Adrenal gland (tissue), 19 donors: ENCODE measurements around the gene PSMB7. TPM values are rescaled to one million over a fixed set of nuclear protein-coding genes. Genes with fewer than 3 reads are reported as not detected.
A peak's percentile ranks its signal among the peaks of the same experiment; 100 is the strongest.

Source experiments
- DNase-seq, 7 donors: peaks; one replicate each; pipeline ENCODE4 v3.0.0-alpha.2; 2019 to 2020
- H3K27ac ChIP-seq, 5 donors: fragments of 200-600 bp; sonication (generic) in 4 of 5; 1 replicate in 3 of 5; 2 replicates in 2 of 5; pipeline versions ENCODE4 v1.5.1 to v1.8.0; 2016 to 2020; ENCODE audit warnings: mild to moderate bottlenecking in 1 of 5
- H3K27me3 ChIP-seq: fragments of 200-600 bp; 2 replicates; pipeline ENCODE4 v1.8.0; 2021
- H3K36me3 ChIP-seq, 2 donors: fragments of 200-600 bp; replicated peaks in 1 of 2; 1 replicate in 1 of 2; 2 replicates in 1 of 2; pipeline versions ENCODE4 v1.5.1 to v1.8.0; 2018 to 2022
- H3K4me1 ChIP-seq, 2 donors: fragments of 200-600 bp; replicated peaks in 1 of 2; 1 replicate in 1 of 2; 2 replicates in 1 of 2; pipeline versions ENCODE4 v1.5.1 to v1.8.0; 2018 to 2021
- H3K4me3 ChIP-seq, 4 donors: fragments of 200-600 bp; sonication (generic) in 3 of 4; one replicate each; pipeline ENCODE4 v1.5.1; 2016 to 2018
- H3K9me3 ChIP-seq, 3 donors: fragments of 200-600 bp; sonication (generic) in 1 of 3; replicated peaks in 1 of 3; 1 replicate in 2 of 3; 2 replicates in 1 of 3; pipeline versions ENCODE4 v1.5.1 to v1.8.0; 2016 to 2021
- CTCF ChIP-seq, 6 experiments: fragments of 450-650 bp in 4 of 6; fragments of 200-600 bp in 2 of 6; sonication (generic) in 1 of 6; IDR thresholded peaks; 1 replicate in 5 of 6; 2 replicates in 1 of 6; pipeline versions ENCODE4 v1.5.1 to v1.8.0; 2016 to 2021; ENCODE audit warnings: antibody characterized with exemption in 6 of 6, mild to moderate bottlenecking in 2 of 6, moderate library complexity in 1 of 6
- POLR2A ChIP-seq, 2 donors: fragments of 450-650 bp; IDR thresholded peaks; one replicate each; pipeline ENCODE4 v1.6.1; 2017; ENCODE audit warnings: antibody characterized with exemption in 2 of 2, mild to moderate bottlenecking in 2 of 2, moderate library complexity in 1 of 2
- WGBS, 4 donors: extraction: QIAGEN DNeasy Blood & Tissue Kit in 2 of 4; methylation state at CpG; one replicate each; pipeline versions ENCODE4 v1.1.5 to v1.1.7; 2013 to 2017; 5-methylcytosine and 5-hydroxymethylcytosine counted together
- intact Hi-C, 2 donors: fragments of 100-400 bp; cut with DNase I; formaldehyde crosslinking; loops; one replicate each; pipeline versions ENCODE4 v1.14.1 to v1.15.0; 2022 to 2023
- long read RNA-seq, 10 donors: library from polyadenylated mRNA in 3 of 10; unstranded in 2 of 10; stranded (forward) in 1 of 10; transcript quantifications; one replicate each; pipeline ENCODE4 v2.0.0 and lab custom pipeline, GENCODE V29; 2021 to 2026
- polyA plus RNA-seq, 3 donors: library from polyadenylated mRNA; stranded (reverse); fragments of 200-250 nt in 2 of 3; fragments of 350-450 nt in 1 of 3; fragmentation: Illumina TruSeq in 1 of 3; extraction: RNeasy Lipid Tissue Mini Kit (QIAGEN cat#74804) in 1 of 3; gene quantifications; one replicate each; pipeline ENCODE4 v1.2.3, GENCODE V29; 2013 to 2014
- total RNA-seq, 9 donors: library from RNA; depleted of rRNA in 4 of 9; stranded (reverse); fragments of >200 nt in 4 of 9; fragments of 120-200 nt in 1 of 9; fragmentation: NEBNext Ultra II Directional in 1 of 9; extraction: Animal tissue kit (Norgen Biotek cat#: 25700) in 1 of 9; gene quantifications; one replicate each; pipeline versions ENCODE4 v1.1.0 to v1.2.4, GENCODE V29; 2013 to 2023
- donor health status: healthy with polysubstance abuse.
- donor health status: Bipolar disorder and iron deficiency.
- donor health status: DM: yes; HTN: yes; CAD: no.
- donor health status: DM: no; HTN: no; CAD: no.
- donor health status: DM: no; HTN: no; CAD: no.
- donor health status: DM: yes; HTN: yes; CAD: no.

PSMB7 gene
- total RNA-seq (100 to 1,000 TPM; 107 to 427 (median 155) TPM), polyA plus RNA-seq (100 to 1,000 TPM; 132 to 376 (median 304) TPM)
- long read RNA-seq, donor 1, transcript PSMB7-201 (8 exons, 980 nt), result major isoform, 219 of 398 reads
- long read RNA-seq, donor 1, partial matches to known transcripts, result 148 of 398 reads
- long read RNA-seq, donor 1, other reads (novel, unspliced or antisense), result 30 of 398 reads
- long read RNA-seq, donor 2, transcript PSMB7-201 (8 exons, 980 nt), result major isoform, 143 of 261 reads
- long read RNA-seq, donor 2, partial matches to known transcripts, result 108 of 261 reads
- long read RNA-seq, donor 2, other reads (novel, unspliced or antisense), result 10 of 261 reads
- long read RNA-seq, donor 3, transcript PSMB7-201 (8 exons, 980 nt), result major isoform, 157 of 259 reads
- long read RNA-seq, donor 3, partial matches to known transcripts, result 87 of 259 reads
- long read RNA-seq, donor 3, other reads (novel, unspliced or antisense), result 15 of 259 reads
- long read RNA-seq, donor 4, transcript PSMB7-201 (8 exons, 980 nt), result major isoform, 178 of 183 reads
- long read RNA-seq, donor 4, partial matches to known transcripts, result 2 of 183 reads
- long read RNA-seq, donor 4, other reads (novel, unspliced or antisense), result 3 of 183 reads
- long read RNA-seq, donor 5, transcript PSMB7-201 (8 exons, 980 nt), result major isoform, 171 of 187 reads
- long read RNA-seq, donor 5, partial matches to known transcripts, result 8 of 187 reads
- long read RNA-seq, donor 5, other reads (novel, unspliced or antisense), result 8 of 187 reads
- long read RNA-seq, donor 6, transcript PSMB7-201 (8 exons, 980 nt), result major isoform, 85 of 97 reads
- long read RNA-seq, donor 6, partial matches to known transcripts, result 5 of 97 reads
- long read RNA-seq, donor 6, other reads (novel, unspliced or antisense), result 7 of 97 reads
- long read RNA-seq, donor 7, transcript PSMB7-201 (8 exons, 980 nt), result major isoform, 80 of 160 reads
- long read RNA-seq, donor 7, partial matches to known transcripts, result 72 of 160 reads
- long read RNA-seq, donor 7, other reads (novel, unspliced or antisense), result 8 of 160 reads
- long read RNA-seq, donor 8, transcript PSMB7-201 (8 exons, 980 nt), result major isoform, 213 of 438 reads
- long read RNA-seq, donor 8, partial matches to known transcripts, result 192 of 438 reads
- long read RNA-seq, donor 8, other reads (novel, unspliced or antisense), result 32 of 438 reads
- long read RNA-seq, donor 9, transcript PSMB7-201 (8 exons, 980 nt), result major isoform, 125 of 202 reads
- long read RNA-seq, donor 9, partial matches to known transcripts, result 70 of 202 reads
- long read RNA-seq, donor 9, other reads (novel, unspliced or antisense), result 7 of 202 reads
- long read RNA-seq, donor 10, transcript PSMB7-201 (8 exons, 980 nt), result major isoform, 50 of 149 reads
- long read RNA-seq, donor 10, partial matches to known transcripts, result 99 of 149 reads
- long read RNA-seq, donor 10, other reads (novel, unspliced or antisense), result 0 of 149 reads

DNA sequence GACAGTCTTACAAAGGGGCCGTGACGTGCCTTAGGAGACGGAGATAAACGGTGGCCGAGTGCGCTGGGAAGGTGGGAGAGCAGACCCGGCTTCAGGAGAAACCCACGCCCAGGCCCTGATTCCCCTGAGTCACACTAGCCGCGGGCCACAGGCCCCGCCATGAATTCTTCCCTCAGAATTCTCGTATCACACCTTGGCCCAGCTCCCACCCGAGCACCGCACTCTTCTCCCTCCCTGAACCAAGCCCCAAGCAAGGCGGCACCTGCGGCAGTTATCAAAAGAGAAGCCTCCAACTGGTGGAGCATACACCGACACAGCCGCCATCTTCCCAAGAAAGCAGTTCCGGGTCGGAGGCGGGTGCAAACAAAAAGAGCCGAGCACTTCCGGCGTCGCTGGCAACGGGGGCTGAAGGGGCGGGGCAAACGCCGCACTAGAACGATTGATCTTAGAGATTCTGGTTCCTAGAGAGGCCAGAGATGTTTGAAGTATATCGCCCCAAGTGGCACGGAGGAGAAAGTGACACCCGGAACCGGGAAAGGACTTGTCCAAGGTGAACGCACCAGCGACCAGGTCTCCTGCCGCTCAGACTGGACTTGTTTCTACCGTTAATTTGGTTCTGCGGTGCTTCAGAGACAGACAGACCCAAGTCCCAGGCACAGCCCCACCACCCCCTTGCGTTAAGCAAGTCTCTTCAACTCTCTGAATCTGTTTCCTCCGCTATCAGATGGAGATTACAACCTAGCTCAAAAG lies at the start of gene PSMB7:
Gene PSMB7, minus strand, starts transcription at position 341 of the 750 bp plus-strand sequence. Its CDS starts 17 bp downstream, at position 324.
- peak within 1 kb of the TSS in 3 of 5 donors; percentile 22 to 77 (median 43) for H3K27ac ChIP-seq
- H3K36me3 ChIP-seq, result peaks cover 0 to 35% of the 10 kb centered on the region in 2 donors
- intact Hi-C loops, result no loop called here
- peaks cover 22 to 42% of the 10 kb centered on the region in 2 donors for H3K4me1 ChIP-seq
- no peaks in the 10 kb centered on the region for H3K9me3 ChIP-seq
- peak within 1 kb of the TSS; percentile 33 to 68 (median 51) for H3K4me3 ChIP-seq
- no peaks in the 10 kb centered on the region for H3K27me3 ChIP-seq
- WGBS, 4 donors, result 5 to 10% (median 7%) methylated on average over 25 to 41 of the region's 41 CpGs
- peak; percentile 94 to 99 (median 97) for DNase-seq
- TF ChIP-seq CTCF (IDR thresholded peaks at IDR 0.05) (peak; percentile 51 to 90 (median 84)), POLR2A (IDR thresholded peaks at IDR 0.05) (peak; percentile 60 to 63)

GRCh38 chr9:124462739-124463138 lies 47.5 kb upstream of the PSMB7 start:
- Histone ChIP-seq H3K36me3 (no peaks in the 10 kb centered on the region), H3K4me1 (no peaks in the 10 kb centered on the region), H3K4me3 (no peak overlapping the region), H3K9me3 (no peaks in the 10 kb centered on the region), H3K27me3 (no peaks in the 10 kb centered on the region), H3K27ac (no peak overlapping the region)
- no peak for DNase-seq
- 81 to 100% (median 94%) methylated on average over 1 of the region's 1 CpG for WGBS, 4 donors
- TF ChIP-seq CTCF (IDR thresholded peaks at IDR 0.05) (no peak), POLR2A (IDR thresholded peaks at IDR 0.05) (no peak)
- intact Hi-C loops, result no loop called here

DNA sequence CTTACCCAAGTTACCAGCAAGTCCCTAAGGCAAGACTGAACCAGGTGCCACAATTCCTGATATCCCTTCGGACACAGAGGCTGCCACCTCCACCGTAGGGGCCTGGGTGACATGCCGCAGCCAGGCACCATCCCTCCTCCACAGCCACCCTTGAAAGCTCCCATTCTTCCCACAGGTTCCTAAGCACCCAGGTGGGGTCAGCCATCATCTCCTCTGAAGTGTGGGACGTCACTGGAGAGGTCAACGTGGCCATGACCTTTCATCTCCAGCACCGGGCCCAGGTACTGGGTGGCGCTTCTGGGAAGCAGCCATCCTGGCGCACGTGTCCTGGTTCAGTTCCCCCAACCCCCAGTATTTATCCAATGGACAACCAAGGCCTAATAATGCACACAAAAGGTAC lies 43.2 kb upstream of the PSMB7 start:
- Histone ChIP-seq H3K4me1 (no peaks in the 10 kb centered on the region), H3K36me3 (no peaks in the 10 kb centered on the region), H3K4me3 (no peak overlapping the region), H3K9me3 (no peaks in the 10 kb centered on the region), H3K27ac (no peak overlapping the region), H3K27me3 (peaks cover under 1% of the 10 kb centered on the region)
- intact Hi-C loops, result no loop called here
- WGBS, 4 donors, result 75 to 100% (median 87%) methylated on average over 3 to 9 of the region's 9 CpGs
- DNase-seq, result no peak
- TF ChIP-seq CTCF (IDR thresholded peaks at IDR 0.05) (no peak), POLR2A (IDR thresholded peaks at IDR 0.05) (no peak)
